ENCODE results near the gene PDHX.

DNA sequence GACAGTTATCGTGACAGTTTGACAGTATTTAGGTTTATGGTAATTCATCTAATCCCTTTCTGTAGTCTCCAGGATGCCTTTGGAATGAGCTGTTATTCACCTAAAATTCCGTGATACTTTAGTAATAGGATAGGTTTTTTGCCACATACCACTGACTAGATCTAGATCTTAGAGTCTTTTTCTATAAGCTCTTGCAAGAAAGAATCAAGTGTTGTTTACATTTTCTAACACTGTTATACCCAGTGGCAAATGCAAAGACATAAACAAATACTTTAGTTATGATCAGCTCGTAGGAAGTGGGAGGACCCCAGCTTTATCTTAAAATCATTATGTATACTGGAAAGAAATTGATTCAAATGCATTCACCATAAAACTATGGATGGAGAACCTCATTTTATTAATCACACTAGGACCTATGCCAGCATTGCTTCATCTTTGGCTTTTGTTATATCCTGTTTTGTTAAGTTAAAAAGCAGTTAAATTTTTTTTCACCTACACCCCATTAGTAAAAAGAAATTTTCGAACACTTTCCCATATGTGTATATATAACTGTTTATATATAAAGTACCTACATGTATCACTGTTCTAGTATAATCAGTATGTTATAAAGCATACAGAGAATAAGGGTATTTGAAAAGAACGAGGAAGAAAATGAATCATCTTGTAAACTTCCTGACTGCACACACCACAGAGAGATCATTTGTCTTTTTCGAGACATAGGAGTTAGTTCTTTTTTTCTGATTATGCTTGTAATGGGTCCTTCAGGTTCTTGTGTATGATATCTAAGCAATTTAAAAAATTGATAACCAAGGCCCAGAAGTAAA lies 60.9 kb downstream of the PDHX start:
- TF ChIP-seq POLR2A (IDR thresholded peaks at IDR 0.05) (no peak), CTCF (IDR thresholded peaks at IDR 0.05) (no peak), EP300 (IDR thresholded peaks at IDR 0.05) (no peak)

Data from ovary (tissue), 3 donors.